RWPE1 (cell line): ENCODE measurements around the gene NLRP3.
"Not testable (repeated sequence)": the region's sequence is repeated elsewhere in the genome, so short reads cannot be mapped to it uniquely, and the experiment has no call there.

Experiments used
- CTCF ChIA-PET: fragments of 350-600 bp; sonication (Branson Sonifier 250); formaldehyde crosslinking; extraction: SDS; loops from one replicate; lab custom pipeline; 2021; lab: Yijun Ruan, JAX
- POLR2A ChIA-PET: fragments of 400-600 bp; formaldehyde crosslinking; extraction: SDS; loops from one replicate; lab custom pipeline; 2020; ENCODE audit warnings: antibody characterized with exemption; ENCODE audit not compliant: low non-redundant PET; lab: Yijun Ruan, JAX
- DNase-seq: peaks from one replicate; pipeline ENCODE4 v3.0.0; 2012; ENCODE audit warnings: low spot score
- H3K27ac ChIP-seq: fragments of 450-650 bp; 2 replicates; pipeline ENCODE4 v1.5.1; 2017
- CTCF ChIP-seq: fragments of 450-650 bp; conservative IDR thresholded peaks from 2 replicates; pipeline ENCODE4 v1.5.1; 2017; ENCODE audit warnings: low read depth, mild to moderate bottlenecking

Gene NLRP3

GRCh38 chr1:247472035-247472434, 56.1 kb downstream of the NLRP3 start:
- CTCF ChIA-PET = interaction anchor here (0.6 kb wide), 1 partner anchor 340 kb away, joined by 3 read pairs; no protein-coding TSS in a partner anchor
- POLR2A ChIA-PET = no interaction called here
- no peak for DNase-seq
- H3K27ac ChIP-seq = no peak overlapping the region
- TF ChIP-seq CTCF = no peak

- no peak overlapping the region for H3K27ac ChIP-seq
- TF ChIP-seq CTCF = no peak
- ChIA-PET POLR2A (no interaction called here), CTCF (no interaction called here)
- DNase-seq = no peak
These were observed 58.4 kb downstream of the NLRP3 start for GRCh38 chr1:247474367-247474766.

GRCh38 chr1:247475793-247476192, 59.8 kb downstream of the NLRP3 start:
- POLR2A ChIA-PET = no interaction called here
- CTCF ChIA-PET = interaction anchor here (0.6 kb wide), 1 partner anchor 19 kb away, joined by 3 read pairs; no protein-coding TSS in a partner anchor
- no peak for DNase-seq
- no peak overlapping the region for H3K27ac ChIP-seq
- no peak for TF ChIP-seq CTCF

GRCh38 chr1:247476328-247477058, 60.5 kb downstream of the NLRP3 start:
- H3K27ac ChIP-seq, DNase-seq, POLR2A ChIA-PET: not testable (repeated sequence)
- CTCF ChIA-PET = interaction anchor here (0.6 to 1.0 kb wide), 2 partner anchors 19 to 87 kb away, joined by 3 to 6 read pairs; no protein-coding TSS in a partner anchor

GRCh38 chr1:247482747-247483146, 66.8 kb downstream of the NLRP3 start:
- no peak overlapping the region for H3K27ac ChIP-seq
- peak; percentile 32 for DNase-seq
- TF ChIP-seq CTCF = no peak
- CTCF ChIA-PET = interaction anchor here (1.1 kb wide), 1 partner anchor 93 kb away, joined by 4 read pairs; no protein-coding TSS in a partner anchor
- POLR2A ChIA-PET = no interaction called here

GRCh38 chr1:247487057-247487456, 71.1 kb downstream of the NLRP3 start:
- CTCF ChIA-PET = interaction anchor here (0.6 to 4.2 kb wide), 5 partner anchors 31 to 568 kb away, joined by 3 to 29 read pairs (median 6); no protein-coding TSS in a partner anchor
- TF ChIP-seq CTCF = peak; percentile 36
- no peak overlapping the region for H3K27ac ChIP-seq
- POLR2A ChIA-PET = no interaction called here
- peak; percentile 50 for DNase-seq

- POLR2A ChIA-PET = no interaction called here
- CTCF ChIA-PET = interaction anchor here (1.4 kb wide), 1 partner anchor 101 kb away, joined by 7 read pairs; no protein-coding TSS in a partner anchor
- no peak for DNase-seq
- H3K27ac ChIP-seq = no peak overlapping the region
- no peak for TF ChIP-seq CTCF
These were observed 75.4 kb downstream of the NLRP3 start for GRCh38 chr1:247491328-247491727.
